ENCODE results near the gene NMRAL1.

GRCh38 chr16:4519274-4520058 lies 45.0 kb upstream of the NMRAL1 start:
- TF ChIP-seq NRF1 (IDR thresholded peaks at IDR 0.05; ENCODE audit: low read depth, low read length): no peak
- TF ChIP-seq TCF12 (IDR thresholded peaks at IDR 0.05): no peak
- no peak for TF ChIP-seq REST (IDR thresholded peaks at IDR 0.05; ENCODE audit: low read depth, low read length)
